ENCODE results near the gene YY1.

DNA sequence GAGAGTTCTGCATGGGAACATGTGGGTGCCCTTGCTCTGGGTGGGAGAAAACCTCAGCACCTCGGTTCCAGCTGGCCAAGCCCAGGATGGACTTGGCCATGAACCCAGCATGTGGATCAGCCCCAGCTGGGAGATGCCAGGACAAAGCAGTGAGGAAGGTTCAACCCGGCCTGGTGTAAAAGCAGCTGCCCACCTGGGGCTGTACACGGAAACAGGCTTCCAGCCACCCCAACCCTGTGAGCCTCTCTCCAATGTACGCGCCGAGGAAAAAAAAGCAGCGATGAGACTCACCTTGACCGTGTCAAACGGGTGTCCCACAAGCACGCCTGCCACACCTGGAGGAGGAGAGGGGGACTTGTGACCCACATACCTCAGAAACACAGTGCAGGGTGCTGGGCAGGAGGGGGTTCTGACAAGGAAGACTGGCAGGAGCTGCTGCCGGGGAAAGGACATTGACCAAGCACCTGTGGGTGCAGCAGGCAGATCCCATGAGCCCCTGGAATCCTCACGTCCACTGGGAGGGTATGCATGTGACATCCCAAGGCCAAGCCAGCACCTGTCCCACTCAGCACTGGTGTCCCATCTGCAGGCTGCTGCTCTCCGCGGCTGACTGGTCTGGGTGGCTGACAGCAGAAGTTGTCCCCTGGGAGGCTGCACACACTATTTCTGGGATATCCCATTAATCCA lies 59.8 kb downstream of the YY1 start:
- TF ChIP-seq, protein P1, sequence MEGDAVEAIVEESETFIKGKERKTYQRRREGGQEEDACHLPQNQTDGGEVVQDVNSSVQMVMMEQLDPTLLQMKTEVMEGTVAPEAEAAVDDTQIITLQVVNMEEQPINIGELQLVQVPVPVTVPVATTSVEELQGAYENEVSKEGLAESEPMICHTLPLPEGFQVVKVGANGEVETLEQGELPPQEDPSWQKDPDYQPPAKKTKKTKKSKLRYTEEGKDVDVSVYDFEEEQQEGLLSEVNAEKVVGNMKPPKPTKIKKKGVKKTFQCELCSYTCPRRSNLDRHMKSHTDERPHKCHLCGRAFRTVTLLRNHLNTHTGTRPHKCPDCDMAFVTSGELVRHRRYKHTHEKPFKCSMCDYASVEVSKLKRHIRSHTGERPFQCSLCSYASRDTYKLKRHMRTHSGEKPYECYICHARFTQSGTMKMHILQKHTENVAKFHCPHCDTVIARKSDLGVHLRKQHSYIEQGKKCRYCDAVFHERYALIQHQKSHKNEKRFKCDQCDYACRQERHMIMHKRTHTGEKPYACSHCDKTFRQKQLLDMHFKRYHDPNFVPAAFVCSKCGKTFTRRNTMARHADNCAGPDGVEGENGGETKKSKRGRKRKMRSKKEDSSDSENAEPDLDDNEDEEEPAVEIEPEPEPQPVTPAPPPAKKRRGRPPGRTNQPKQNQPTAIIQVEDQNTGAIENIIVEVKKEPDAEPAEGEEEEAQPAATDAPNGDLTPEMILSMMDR (IDR thresholded peaks at IDR 0.05), result no peak
- TF ChIP-seq EP300 (IDR thresholded peaks at IDR 0.05), result no peak
- TF ChIP-seq POLR2AphosphoS5 (IDR thresholded peaks at IDR 0.05), result no peak
- no peak for TF ChIP-seq POLR2A (IDR thresholded peaks at IDR 0.05)

Measured in sigmoid colon (tissue), 4 donors.